ENCODE measurements around the gene DPEP1. TPM values are rescaled to one million over a fixed set of nuclear protein-coding genes. Genes with fewer than 3 reads are reported as not detected.

Gene DPEP1
- total RNA-seq, 3 donors from 2014 or later (not counting 1 experiment from before 2014, with no cell fraction given), result not detected

- no peak overlapping the region for H3K4me3 Mint-ChIP-seq
- TF ChIP-seq CTCF (IDR thresholded peaks at IDR 0.05), result peak; percentile 58
- Histone ChIP-seq H3K9me3 (ENCODE audit: control insufficient read depth, insufficient read depth, low read length) (peaks cover 13% of the 10 kb centered on the region), H3K36me3 (ENCODE audit: control insufficient read depth, insufficient read depth, low read length) (no peaks in the 10 kb centered on the region), H3K4me3 (ENCODE audit: low read length) (no peak overlapping the region), H3K27me3 (ENCODE audit: control insufficient read depth, insufficient read depth, low read length) (no peaks in the 10 kb centered on the region), H3K27ac (ENCODE audit: low read length) (no peak overlapping the region), H3K4me1 (ENCODE audit: control insufficient read depth, insufficient read depth, low read length) (peaks cover 22% of the 10 kb centered on the region)
- ATAC-seq, result peak in 1 of 3 donors; percentile 25
- peaks cover 0 to 4% of the 10 kb centered on the region in 2 donors for H3K27me3 Mint-ChIP-seq (ENCODE audit: low read depth in 2 of 2)
- no peak overlapping the region for H3K27ac Mint-ChIP-seq
- H3K9me3 Mint-ChIP-seq, result peaks cover 2 to 3% of the 10 kb centered on the region in 2 donors
- H3K36me3 Mint-ChIP-seq, result no peaks in the 10 kb centered on the region
- WGBS (ENCODE audit: insufficient coverage), result 56% methylated on average over 16 of the region's 17 CpGs
- peak; percentile 41 to 59 for DNase-seq
- intact Hi-C loops (cut with micrococcal nuclease), result no loop called here
- peaks cover 12 to 14% of the 10 kb centered on the region in 2 donors for H3K4me1 Mint-ChIP-seq
Measured at GRCh38 chr16:89615596-89616090, 2.2 kb downstream of the DPEP1 start.

GRCh38 chr16:89616623-89617022 is 3.2 kb downstream of the DPEP1 start:
- H3K9me3 Mint-ChIP-seq, result peaks cover 2 to 3% of the 10 kb centered on the region in 2 donors
- Histone ChIP-seq H3K27me3 (ENCODE audit: control insufficient read depth, insufficient read depth, low read length) (no peaks in the 10 kb centered on the region), H3K36me3 (ENCODE audit: control insufficient read depth, insufficient read depth, low read length) (no peaks in the 10 kb centered on the region), H3K4me1 (ENCODE audit: control insufficient read depth, insufficient read depth, low read length) (peaks cover 22% of the 10 kb centered on the region), H3K9me3 (ENCODE audit: control insufficient read depth, insufficient read depth, low read length) (peaks cover 13% of the 10 kb centered on the region), H3K4me3 (ENCODE audit: low read length) (no peak overlapping the region), H3K27ac (ENCODE audit: low read length) (peak overlapping the region; percentile 61)
- peaks cover 12 to 14% of the 10 kb centered on the region in 2 donors for H3K4me1 Mint-ChIP-seq
- intact Hi-C loops (cut with micrococcal nuclease), result no loop called here
- H3K27me3 Mint-ChIP-seq (ENCODE audit: low read depth in 2 of 2), result peaks cover 0 to 4% of the 10 kb centered on the region in 2 donors
- no peak for TF ChIP-seq CTCF (IDR thresholded peaks at IDR 0.05)
- DNase-seq, result peak in 1 of 2 donors; percentile 51
- H3K36me3 Mint-ChIP-seq, result no peaks in the 10 kb centered on the region
- 41% methylated on average over 20 of the region's 20 CpGs for WGBS (ENCODE audit: insufficient coverage)
- peak overlapping the region; percentile 91 for H3K27ac Mint-ChIP-seq
- H3K4me3 Mint-ChIP-seq, result no peak overlapping the region
- peak in 2 of 3 donors; percentile 29 to 44 for ATAC-seq

- H3K4me1 ChIP-seq (ENCODE audit: control insufficient read depth, insufficient read depth, low read length), result peaks cover 22% of the 10 kb centered on the region
- peaks cover 13% of the 10 kb centered on the region for H3K9me3 ChIP-seq (ENCODE audit: control insufficient read depth, insufficient read depth, low read length)
- no peak overlapping the region for H3K4me3 ChIP-seq (ENCODE audit: low read length)
- DNase-seq, result peak in 1 of 2 donors; percentile 40
- WGBS (ENCODE audit: insufficient coverage), result 75% methylated on average over 6 of the region's 6 CpGs
- intact Hi-C loops (cut with micrococcal nuclease), result no loop called here
- no peaks in the 10 kb centered on the region for H3K27me3 ChIP-seq (ENCODE audit: control insufficient read depth, insufficient read depth, low read length)
- peaks cover 0 to 4% of the 10 kb centered on the region in 2 donors for H3K27me3 Mint-ChIP-seq (ENCODE audit: low read depth in 2 of 2)
- no peaks in the 10 kb centered on the region for H3K36me3 ChIP-seq (ENCODE audit: control insufficient read depth, insufficient read depth, low read length)
- no peak for TF ChIP-seq CTCF (IDR thresholded peaks at IDR 0.05)
- H3K4me1 Mint-ChIP-seq, result peaks cover 12 to 14% of the 10 kb centered on the region in 2 donors
- no peak overlapping the region for H3K4me3 Mint-ChIP-seq
- peak in 1 of 3 donors; percentile 22 for ATAC-seq
- H3K36me3 Mint-ChIP-seq, result no peaks in the 10 kb centered on the region
- H3K27ac Mint-ChIP-seq, result peak overlapping the region; percentile 91
- peak overlapping the region; percentile 61 for H3K27ac ChIP-seq (ENCODE audit: low read length)
- H3K9me3 Mint-ChIP-seq, result peaks cover 2 to 3% of the 10 kb centered on the region in 2 donors
Measured at GRCh38 chr16:89617036-89617435, 3.6 kb downstream of the DPEP1 start.
